Neural cell (in vitro differentiated cells): Measurements from ENCODE around the gene CACUL1. TPM values are rescaled to one million over a fixed set of nuclear protein-coding genes. Genes with fewer than 3 reads are reported as not detected.

ENCODE experiments used
- H2AFZ ChIP-seq: fragments of 200-600, 300-800 bp; sonication (generic), shearing (Covaris generic); 2 replicates; pipeline ENCODE4 v1.6.0; 2014; ENCODE audit warnings: low read depth, mild to moderate bottlenecking, antibody characterized with exemption, low read length, moderate library complexity
- H3F3A ChIP-seq: fragments of 200-600 bp; shearing (Covaris generic); 2 replicates; pipeline ENCODE4 v1.6.1; 2016; ENCODE audit warnings: mild to moderate bottlenecking, moderate library complexity, mixed read lengths, antibody characterized with exemption, low read length; ENCODE audit not compliant: insufficient read depth, poor library complexity, severe bottlenecking
- H3K27ac ChIP-seq: fragments of 200-600, 300-800 bp; sonication (generic), shearing (Covaris generic); 2 replicates; pipeline ENCODE4 v1.5.1; 2014; ENCODE audit warnings: mild to moderate bottlenecking, low read length, moderate library complexity
- H3K27me3 ChIP-seq: fragments of 300-800, 200-600 bp; sonication (generic), shearing (Covaris generic); 2 replicates; pipeline ENCODE4 v1.6.0; 2014; ENCODE audit warnings: mild to moderate bottlenecking, low read depth, low read length, moderate library complexity; ENCODE audit not compliant: insufficient read depth
- H3K36me3 ChIP-seq: fragments of 300-800, 200-600 bp; sonication (generic), shearing (Covaris generic); 2 replicates; pipeline ENCODE4 v1.5.1; 2014; ENCODE audit warnings: mild to moderate bottlenecking, antibody characterized with exemption, low read length, moderate library complexity; ENCODE audit not compliant: insufficient read depth
- H3K4me2 ChIP-seq: fragments of 300-800, 200-600 bp; sonication (generic), shearing (Covaris generic); 2 replicates; pipeline ENCODE4 v1.6.0; 2014; ENCODE audit warnings: mild to moderate bottlenecking, low read length
- H3K4me3 ChIP-seq: fragments of 300-800, 200-600 bp; sonication (generic), shearing (Covaris generic); 2 replicates; pipeline ENCODE4 v1.5.1; 2014; ENCODE audit warnings: mild to moderate bottlenecking, low read length, moderate library complexity
- H3K79me2 ChIP-seq: fragments of 200-600 bp; shearing (Covaris generic); replicated peaks from 2 replicates; pipeline ENCODE4 v1.6.0; 2014; ENCODE audit warnings: mild to moderate bottlenecking, low read length, moderate library complexity; ENCODE audit not compliant: insufficient read depth
- H3K9ac ChIP-seq: fragments of 300-800, 200-600 bp; sonication (generic), shearing (Covaris generic); 2 replicates; pipeline ENCODE4 v1.6.1; 2016; ENCODE audit warnings: mild to moderate bottlenecking, low read length, mixed read lengths
- H3K9me2 ChIP-seq: fragments of 200-600 bp; shearing (Covaris generic); 2 replicates; pipeline ENCODE4 v1.6.1; 2016; ENCODE audit warnings: mild to moderate bottlenecking, low read length, mixed read lengths; ENCODE audit not compliant: insufficient read depth
- H3K9me3 ChIP-seq: fragments of 200-600, 300-800 bp; sonication (generic), shearing (Covaris generic); 2 replicates; pipeline ENCODE4 v1.6.1; 2016; ENCODE audit warnings: mild to moderate bottlenecking, mixed run types, low read length, moderate library complexity, mixed read lengths
- H4K20me1 ChIP-seq: fragments of 200-600 bp; shearing (Covaris generic); 2 replicates; pipeline ENCODE4 v1.6.1; 2016; ENCODE audit warnings: mild to moderate bottlenecking, mixed run types; ENCODE audit not compliant: insufficient read depth
- CTCF ChIP-seq: fragments of 450-650 bp; IDR thresholded peaks from 2 replicates; pipeline ENCODE4 v1.5.1; 2014; ENCODE audit warnings: antibody characterized with exemption, mild to moderate bottlenecking, moderate library complexity; ENCODE audit not compliant: poor library complexity, severe bottlenecking
- EP300 ChIP-seq: fragments of 450-650 bp; conservative IDR thresholded peaks from 2 replicates; pipeline ENCODE4 v1.6.1; 2014; ENCODE audit warnings: antibody characterized with exemption, mild to moderate bottlenecking, moderate library complexity; ENCODE audit not compliant: poor library complexity, severe bottlenecking
- EZH2 ChIP-seq: fragments of 200-600, 300-800 bp; shearing (Covaris generic), sonication (generic); IDR thresholded peaks from 2 replicates; pipeline ENCODE4 v1.6.1; 2014; ENCODE audit warnings: antibody characterized with exemption, low read length, borderline replicate concordance, mild to moderate bottlenecking; ENCODE audit not compliant: insufficient read depth, poor library complexity, severe bottlenecking
- MXI1 ChIP-seq: fragments of 450-650 bp; conservative IDR thresholded peaks from 2 replicates; pipeline ENCODE4 v1.6.1; 2014; ENCODE audit warnings: antibody characterized with exemption, mild to moderate bottlenecking; ENCODE audit not compliant: poor library complexity, severe bottlenecking
- POLR2AphosphoS5 ChIP-seq: IDR thresholded peaks from 2 replicates; pipeline ENCODE4 v1.6.1; 2012
- RAD21 ChIP-seq: fragments of 450-650 bp; conservative IDR thresholded peaks from 2 replicates; pipeline ENCODE4 v1.6.1; 2014; ENCODE audit warnings: antibody characterized with exemption, mild to moderate bottlenecking, moderate library complexity
- REST ChIP-seq: IDR thresholded peaks from 2 replicates; pipeline ENCODE4 v1.6.1; 2012; ENCODE audit warnings: borderline replicate concordance
- SMC3 ChIP-seq: fragments of 450-650 bp; conservative IDR thresholded peaks from 2 replicates; pipeline ENCODE4 v1.6.1; 2014; ENCODE audit warnings: antibody characterized with exemption, mild to moderate bottlenecking, moderate library complexity; ENCODE audit not compliant: poor library complexity
- TAF1 ChIP-seq: IDR thresholded peaks from 2 replicates; pipeline ENCODE4 v1.6.1; 2012; ENCODE audit warnings: low read depth
- polyA plus RNA-seq: library from polyadenylated mRNA; depleted of rRNA; stranded (reverse); fragments of >200 nt; gene quantifications from 2 replicates; pipeline ENCODE4 v1.2.3, GENCODE V29; 2014

Gene CACUL1
- polyA plus RNA-seq, 1 donor from 2014 or later, result 12.8 TPM

GRCh38 chr10:118689070-118689858, 65.5 kb downstream of the CACUL1 start (continued):
- no peak for TF ChIP-seq RAD21

- Histone ChIP-seq H3K27me3 (no peaks in the 10 kb centered on the region), H3K9me3 (no peaks in the 10 kb centered on the region), H3K9ac (no peak overlapping the region), H3K9me2 (no peaks in the 10 kb centered on the region), H3K27ac (no peak overlapping the region), H3K4me3 (no peak overlapping the region), H3K36me3 (no peaks in the 10 kb centered on the region), H3K4me2 (no peak overlapping the region), H4K20me1 (no peaks in the 10 kb centered on the region), H3F3A (no peaks in the 10 kb centered on the region), H3K79me2 (no peaks in the 10 kb centered on the region), H2AFZ (no peak overlapping the region)
- TF ChIP-seq REST (no peak), EZH2 (no peak), CTCF (no peak), EP300 (no peak), MXI1 (no peak), RAD21 (no peak), POLR2AphosphoS5 (no peak)
These were observed 67.3 kb downstream of the CACUL1 start for GRCh38 chr10:118687472-118687871.

GRCh38 chr10:118682533-118682932, 72.2 kb downstream of the CACUL1 start:
- H3K27ac ChIP-seq, result no peak overlapping the region

More at GRCh38 chr10:118682533-118682932, 72.2 kb downstream of the CACUL1 start:
- no peaks in the 10 kb centered on the region for H3K27me3 ChIP-seq
- no peak overlapping the region for H3K4me2 ChIP-seq
- H3K36me3 ChIP-seq, result peaks cover 5% of the 10 kb centered on the region
- H3K9ac ChIP-seq, result no peak overlapping the region
- no peaks in the 10 kb centered on the region for H3F3A ChIP-seq
- no peaks in the 10 kb centered on the region for H4K20me1 ChIP-seq
- TF ChIP-seq CTCF, result no peak
- no peak for TF ChIP-seq REST
- TF ChIP-seq EP300, result no peak
- TF ChIP-seq SMC3, result no peak
- TF ChIP-seq POLR2AphosphoS5, result no peak
- TF ChIP-seq TAF1, result no peak
- TF ChIP-seq MXI1, result no peak
- no peak for TF ChIP-seq RAD21
- no peak for TF ChIP-seq EZH2
- H3K9me3 ChIP-seq, result no peaks in the 10 kb centered on the region
- no peak overlapping the region for H3K4me3 ChIP-seq
- no peak overlapping the region for H2AFZ ChIP-seq
- no peaks in the 10 kb centered on the region for H3K79me2 ChIP-seq
- H3K9me2 ChIP-seq, result no peaks in the 10 kb centered on the region
